ENCODE data around the gene LURAP1L.
"Not testable (repeated sequence)": the region's sequence is repeated elsewhere in the genome, so short reads cannot be mapped to it uniquely, and the experiment has no call there.

Gene LURAP1L

DNA sequence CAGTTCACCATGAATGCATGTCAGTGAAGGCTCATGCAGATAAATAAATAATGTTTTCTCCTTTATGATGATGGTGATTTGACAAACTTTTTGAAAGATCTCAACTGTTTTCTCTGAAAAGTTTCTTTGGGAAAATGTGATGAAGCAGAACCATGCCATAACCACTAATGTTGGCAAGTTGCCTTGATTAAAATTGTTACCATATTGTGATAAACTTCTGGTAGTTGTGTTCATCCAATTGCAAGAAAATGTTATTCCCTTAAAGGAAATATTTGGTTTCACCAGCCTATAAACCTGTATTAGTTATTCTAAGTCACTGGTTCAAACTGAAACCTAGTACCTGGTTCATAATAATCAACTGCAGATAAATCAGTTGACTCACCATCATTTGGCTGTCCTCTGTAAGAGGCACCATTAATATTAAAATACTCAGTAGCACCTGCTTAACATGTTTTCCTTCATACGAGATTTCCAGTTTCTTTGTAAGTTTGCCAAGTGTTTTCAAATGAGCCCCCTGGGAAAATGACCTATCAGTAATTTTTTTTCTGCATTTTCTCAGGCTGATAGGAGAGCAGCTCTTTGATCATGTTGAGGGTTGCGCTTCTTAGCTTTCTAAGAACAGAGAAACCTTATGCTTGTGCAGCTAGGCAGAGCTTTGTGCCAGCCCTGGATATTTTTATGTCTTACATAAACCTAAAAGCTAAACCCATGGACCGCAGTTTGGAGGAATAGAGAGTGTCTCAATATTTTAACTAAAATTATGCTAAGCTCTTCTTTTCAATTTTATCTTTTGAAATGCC is 88.0 kb downstream of the LURAP1L start:
- DNase-seq: peak; percentile 83

DNA sequence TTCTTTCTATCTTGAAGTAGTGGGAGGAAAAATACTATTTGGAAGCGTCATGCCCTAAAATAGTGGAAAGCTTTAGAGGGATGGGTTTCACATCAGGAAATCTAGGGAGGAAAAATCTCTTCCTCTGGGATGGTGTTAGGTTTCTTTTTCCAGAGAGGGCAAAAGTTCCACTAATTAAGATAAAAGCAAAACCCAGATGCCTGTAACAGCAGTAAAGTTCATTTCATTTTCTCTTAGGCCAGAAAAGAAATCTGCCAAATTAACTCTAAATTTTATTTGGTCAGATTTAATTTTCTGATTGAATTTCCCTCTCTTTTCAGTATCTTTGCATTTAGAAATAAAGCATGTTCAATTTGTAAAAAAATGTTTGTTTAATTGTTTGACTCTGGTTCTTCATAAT is 88.8 kb downstream of the LURAP1L start:
- DNase-seq: no peak

DNA sequence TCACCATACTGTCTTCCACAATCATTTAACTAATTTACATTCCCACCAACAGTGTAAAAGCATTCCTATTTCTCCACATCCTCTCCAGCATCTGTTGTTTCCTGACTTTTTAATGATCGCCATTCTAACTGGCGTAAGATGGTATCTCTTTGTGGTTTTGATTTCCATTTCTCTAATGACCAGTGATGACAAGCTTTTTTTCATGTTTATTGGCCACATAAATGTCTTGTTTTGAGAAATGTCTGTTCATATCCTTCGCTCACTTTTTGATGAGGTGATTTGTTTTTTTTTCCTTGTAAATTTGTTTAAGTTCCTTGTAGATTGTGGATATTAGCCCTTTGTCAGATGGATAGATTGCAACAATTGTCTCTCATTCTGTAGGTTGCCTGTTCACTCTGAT is 90.6 kb downstream of the LURAP1L start:
- DNase-seq: not testable (repeated sequence)
